Measurements from ENCODE around the gene BCL7A. TPM values are rescaled to one million over a fixed set of nuclear protein-coding genes. Genes with fewer than 3 reads are reported as not detected.

The BCL7A gene
- total and polyA plus RNA-seq, 9 of the 15 experiments (the other 6 are each of a cell fraction or from before 2014, with no cell fraction given): 0.25 to 21.9 (median 14.9) TPM

- TF ChIP-seq RERE (CRISPR knock-in tag; IDR thresholded peaks at IDR 0.05; ENCODE audit: borderline replicate concordance): no peak
- no peak for TF ChIP-seq U2AF1 (optimal IDR thresholded peaks at IDR 0.05; ENCODE audit: low read depth, low read length)
- no peak for TF ChIP-seq CHCHD3 (CRISPR knock-in tag; IDR thresholded peaks at IDR 0.05)
- TF ChIP-seq ELF4 (CRISPR knock-in tag; IDR thresholded peaks at IDR 0.05): peak; percentile 64; the same call in 1 of the 2 replicates
- TF ChIP-seq ZNF644 (tag; IDR thresholded peaks at IDR 0.05; ENCODE audit: low read depth): no peak
- peak; percentile 8; the same call in 1 of the 2 replicates for TF ChIP-seq EHMT2 (IDR thresholded peaks at IDR 0.05)
- no peak for TF ChIP-seq CREBBP (IDR thresholded peaks at IDR 0.05; ENCODE audit: low read depth, low read length)
- no peak for TF ChIP-seq NFE2L1 (tag; IDR thresholded peaks at IDR 0.05; ENCODE audit: borderline replicate concordance, low read depth)
- peak in 1 of 2 experiments; percentile 77; a peak in 3 of 4 replicates for TF ChIP-seq MLLT1 (IDR thresholded peaks at IDR 0.05)
- TF ChIP-seq RCOR1 (IDR thresholded peaks at IDR 0.05; ENCODE audit: borderline replicate concordance in 1 of 2, low read depth in 2 of 2, low read length in 2 of 2): no peak
- TF ChIP-seq ZNF511 (CRISPR knock-in tag; IDR thresholded peaks at IDR 0.05): no peak
- peak; percentile 70; the same call in 1 of the 2 replicates for TF ChIP-seq ZNF740 (CRISPR knock-in tag; IDR thresholded peaks at IDR 0.05)
- no peak for TF ChIP-seq ZNF740 (tag; IDR thresholded peaks at IDR 0.05)
- TF ChIP-seq SETDB1 (IDR thresholded peaks at IDR 0.05; ENCODE audit: low read length): no peak
- TF ChIP-seq FOSL1 (tag; conservative IDR thresholded peaks at IDR 0.05): no peak
- no peak for TF ChIP-seq ELF2 (CRISPR knock-in tag; IDR thresholded peaks at IDR 0.05)
- no peak for TF ChIP-seq MEF2A (IDR thresholded peaks at IDR 0.05; ENCODE audit: control insufficient read depth, low read depth, low read length)
- no peak for TF ChIP-seq EWSR1 (IDR thresholded peaks at IDR 0.05; ENCODE audit: borderline replicate concordance, low read depth, partially characterized antibody)
These were observed 73.3 kb downstream of the BCL7A start (continued) for GRCh38 chr12:122094735-122095631.
